Suprapubic skin (tissue), 4 donors: ENCODE measurements around the gene MCC. TPM values are rescaled to one million over a fixed set of nuclear protein-coding genes. Genes with fewer than 3 reads are reported as not detected.

Experiments used
- DNase-seq, 2 donors: peaks; one replicate each; pipeline ENCODE4 v3.0.0-alpha.2; 2019; ENCODE audit warnings: low spot score in 2 of 2
- H3K27ac ChIP-seq: fragments of 200-600 bp; sonication (generic); one replicate; pipeline ENCODE4 v1.5.1; 2019
- H3K27me3 ChIP-seq: fragments of 200-600 bp; sonication (generic); one replicate; pipeline ENCODE4 v1.5.1; 2019
- H3K36me3 ChIP-seq: fragments of 200-600 bp; sonication (generic); one replicate; pipeline ENCODE4 v1.5.1; 2019
- H3K4me1 ChIP-seq: fragments of 200-600 bp; sonication (generic); one replicate; pipeline ENCODE4 v1.5.1; 2019
- H3K4me3 ChIP-seq: fragments of 200-600 bp; sonication (generic); one replicate; pipeline ENCODE4 v1.5.1; 2019; ENCODE audit warnings: mild to moderate bottlenecking
- H3K9me3 ChIP-seq: fragments of 200-600 bp; sonication (generic); one replicate; pipeline ENCODE4 v1.5.1; 2019
- CTCF ChIP-seq, 2 donors: fragments of 200-600 bp in 1 of 2; fragments of 450-650 bp in 1 of 2; sonication (generic) in 1 of 2; IDR thresholded peaks; one replicate each; pipeline ENCODE4 v1.5.1; 2016 to 2019; ENCODE audit warnings: antibody characterized with exemption in 2 of 2, mild to moderate bottlenecking in 1 of 2, moderate library complexity in 1 of 2
- EP300 ChIP-seq: sonication (generic); formaldehyde crosslinking; IDR thresholded peaks from one replicate; pipeline ENCODE4 v1.6.1; 2017; ENCODE audit warnings: antibody characterized with exemption
- POLR2A ChIP-seq, 2 donors: fragments of 450-650 bp; IDR thresholded peaks; one replicate each; pipeline ENCODE4 v1.6.1; 2017; ENCODE audit warnings: antibody characterized with exemption in 2 of 2, mild to moderate bottlenecking in 2 of 2, moderate library complexity in 2 of 2
- POLR2AphosphoS5 ChIP-seq, 3 donors: sonication (generic); formaldehyde crosslinking; IDR thresholded peaks; one replicate each; pipeline ENCODE4 v1.6.1; 2017; ENCODE audit warnings: antibody characterized with exemption in 3 of 3
- WGBS: methylation state at CpG from one replicate; pipeline ENCODE4 v1.1.5; 2018; 5-methylcytosine and 5-hydroxymethylcytosine counted together
- total RNA-seq, 4 donors: library from RNA; depleted of rRNA; stranded (reverse); fragments of >200 nt; gene quantifications; one replicate each; pipeline ENCODE4 v1.1.0, GENCODE V29; 2016

MCC gene
- total RNA-seq, 4 donors from 2014 or later = 67.7 to 105 (median 86.6) TPM

- Histone ChIP-seq H3K36me3 (peaks cover 9% of the 10 kb centered on the region), H3K4me3 (no peak overlapping the region), H3K9me3 (no peaks in the 10 kb centered on the region), H3K4me1 (peaks cover 27% of the 10 kb centered on the region), H3K27ac (no peak overlapping the region), H3K27me3 (no peaks in the 10 kb centered on the region)
- 88% methylated on average over 3 of the region's 3 CpGs for WGBS
- DNase-seq = no peak
- TF ChIP-seq CTCF (IDR thresholded peaks at IDR 0.05) (no peak), EP300 (no peak), POLR2A (IDR thresholded peaks at IDR 0.05) (no peak), POLR2AphosphoS5 (IDR thresholded peaks at IDR 0.05) (no peak)
Observed at GRCh38 chr5:113118298-113118697, 370.0 kb downstream of the MCC start.

- DNase-seq = no peak
- peaks cover 9% of the 10 kb centered on the region for H3K36me3 ChIP-seq
- no peaks in the 10 kb centered on the region for H3K9me3 ChIP-seq
- WGBS = 71% methylated on average over 4 of the region's 4 CpGs
- no peak for TF ChIP-seq CTCF (IDR thresholded peaks at IDR 0.05)
- no peak for TF ChIP-seq EP300
- TF ChIP-seq POLR2AphosphoS5 (IDR thresholded peaks at IDR 0.05) = no peak
- no peak for TF ChIP-seq POLR2A (IDR thresholded peaks at IDR 0.05)
- no peak overlapping the region for H3K4me3 ChIP-seq
- no peaks in the 10 kb centered on the region for H3K27me3 ChIP-seq
- peaks cover 27% of the 10 kb centered on the region for H3K4me1 ChIP-seq
- H3K27ac ChIP-seq = no peak overlapping the region
Observed at GRCh38 chr5:113117543-113118115, 370.6 kb downstream of the MCC start.

- H3K27ac ChIP-seq = no peak overlapping the region
- peaks cover 9% of the 10 kb centered on the region for H3K36me3 ChIP-seq
- WGBS = 95% methylated on average over 4 of the region's 4 CpGs
- no peak overlapping the region for H3K4me3 ChIP-seq
- peaks cover 13% of the 10 kb centered on the region for H3K4me1 ChIP-seq
- TF ChIP-seq POLR2AphosphoS5 (IDR thresholded peaks at IDR 0.05) (no peak), POLR2A (IDR thresholded peaks at IDR 0.05) (no peak), EP300 (no peak), CTCF (IDR thresholded peaks at IDR 0.05) (no peak)
- H3K27me3 ChIP-seq = no peaks in the 10 kb centered on the region
- no peak for DNase-seq
- no peaks in the 10 kb centered on the region for H3K9me3 ChIP-seq
Observed at GRCh38 chr5:113115956-113116355, 372.3 kb downstream of the MCC start.

- 84% methylated on average over 8 of the region's 8 CpGs for WGBS
- no peak for DNase-seq
- TF ChIP-seq POLR2AphosphoS5 (IDR thresholded peaks at IDR 0.05) (no peak), CTCF (IDR thresholded peaks at IDR 0.05) (no peak), POLR2A (IDR thresholded peaks at IDR 0.05) (no peak), EP300 (no peak)
- no peak overlapping the region for H3K4me3 ChIP-seq
- H3K4me1 ChIP-seq = peaks cover 13% of the 10 kb centered on the region
- peaks cover 9% of the 10 kb centered on the region for H3K36me3 ChIP-seq
- no peak overlapping the region for H3K27ac ChIP-seq
- no peaks in the 10 kb centered on the region for H3K27me3 ChIP-seq
- H3K9me3 ChIP-seq = no peaks in the 10 kb centered on the region
Observed at GRCh38 chr5:113115061-113115460, 373.2 kb downstream of the MCC start.

- 97% methylated on average over 7 of the region's 7 CpGs for WGBS
- TF ChIP-seq EP300 (no peak), POLR2AphosphoS5 (IDR thresholded peaks at IDR 0.05) (no peak), POLR2A (IDR thresholded peaks at IDR 0.05) (no peak)
- Histone ChIP-seq H3K27ac (no peak overlapping the region), H3K27me3 (no peaks in the 10 kb centered on the region), H3K4me3 (no peak overlapping the region), H3K4me1 (peaks cover 11% of the 10 kb centered on the region), H3K36me3 (peaks cover 9% of the 10 kb centered on the region), H3K9me3 (no peaks in the 10 kb centered on the region)
- no peak for DNase-seq
Observed at GRCh38 chr5:113114559-113114958, 373.7 kb downstream of the MCC start.

- Histone ChIP-seq H3K9me3 (no peaks in the 10 kb centered on the region), H3K4me1 (no peaks in the 10 kb centered on the region), H3K36me3 (peaks cover 9% of the 10 kb centered on the region), H3K4me3 (no peak overlapping the region), H3K27ac (no peak overlapping the region), H3K27me3 (no peaks in the 10 kb centered on the region)
- no peak for DNase-seq
- TF ChIP-seq CTCF (IDR thresholded peaks at IDR 0.05) (no peak), POLR2AphosphoS5 (IDR thresholded peaks at IDR 0.05) (no peak), EP300 (no peak), POLR2A (IDR thresholded peaks at IDR 0.05) (no peak)
- 51% methylated on average over 3 of the region's 3 CpGs for WGBS
Observed at GRCh38 chr5:113112435-113112834, 375.8 kb downstream of the MCC start.
